ENCODE measurements around the gene CCDC86. TPM values are rescaled to one million over a fixed set of nuclear protein-coding genes. Genes with fewer than 3 reads are reported as not detected.

Gene CCDC86
- total RNA-seq, 4 donors from 2014 or later: 15.9 to 41.1 (median 27.3) TPM

- Histone ChIP-seq H3K4me1 (no peaks in the 10 kb centered on the region), H3K27ac (no peak overlapping the region), H3K36me3 (no peaks in the 10 kb centered on the region), H3K9me3 (peaks cover 0 to 4% (median 0%) of the 10 kb centered on the region in 4 donors), H3K4me3 (no peak overlapping the region), H3K27me3 (no peaks in the 10 kb centered on the region)
- TF ChIP-seq CTCF (IDR thresholded peaks at IDR 0.05) (no peak), EP300 (IDR thresholded peaks at IDR 0.05) (no peak), POLR2A (IDR thresholded peaks at IDR 0.05) (no peak)
- 78 to 92% methylated on average over 1 to 3 of the region's 3 CpGs for WGBS, 2 donors
- DNase-seq (ENCODE audit: low spot score in 2 of 2): no peak
These were observed 43.3 kb upstream of the CCDC86 start for GRCh38 chr11:60798631-60799030.

GRCh38 chr11:60801194-60801593 is 40.7 kb upstream of the CCDC86 start:
- no peaks in the 10 kb centered on the region for H3K4me1 ChIP-seq
- H3K9me3 ChIP-seq: peaks cover 0 to 4% (median 0%) of the 10 kb centered on the region in 4 donors
- H3K36me3 ChIP-seq: no peaks in the 10 kb centered on the region
- no peak for DNase-seq (ENCODE audit: low spot score in 2 of 2)
- H3K27ac ChIP-seq: no peak overlapping the region
- WGBS, 2 donors: 91 to 92% methylated on average over 10 of the region's 10 CpGs
- no peak overlapping the region for H3K4me3 ChIP-seq
- no peaks in the 10 kb centered on the region for H3K27me3 ChIP-seq
- TF ChIP-seq CTCF (IDR thresholded peaks at IDR 0.05) (no peak), POLR2A (IDR thresholded peaks at IDR 0.05) (no peak), EP300 (IDR thresholded peaks at IDR 0.05) (no peak)

- 77 to 82% methylated on average over 7 of the region's 7 CpGs for WGBS, 2 donors
- TF ChIP-seq EP300 (IDR thresholded peaks at IDR 0.05) (no peak), CTCF (IDR thresholded peaks at IDR 0.05) (no peak), POLR2A (IDR thresholded peaks at IDR 0.05) (no peak)
- no peak for DNase-seq (ENCODE audit: low spot score in 2 of 2)
- Histone ChIP-seq H3K4me3 (no peak overlapping the region), H3K4me1 (no peaks in the 10 kb centered on the region), H3K9me3 (no peaks in the 10 kb centered on the region), H3K27ac (no peak overlapping the region), H3K27me3 (no peaks in the 10 kb centered on the region), H3K36me3 (no peaks in the 10 kb centered on the region)
These were observed 38.5 kb upstream of the CCDC86 start for GRCh38 chr11:60803273-60803936.

- no peak overlapping the region for H3K27ac ChIP-seq
- TF ChIP-seq CTCF (IDR thresholded peaks at IDR 0.05): no peak
- 74% methylated on average over 3 of the region's 3 CpGs for WGBS, 2 donors
- no peak overlapping the region for H3K4me3 ChIP-seq
- no peak for DNase-seq (ENCODE audit: low spot score in 2 of 2)
- H3K27me3 ChIP-seq: no peaks in the 10 kb centered on the region
- H3K9me3 ChIP-seq: no peaks in the 10 kb centered on the region
- H3K36me3 ChIP-seq: no peaks in the 10 kb centered on the region
- H3K4me1 ChIP-seq: no peaks in the 10 kb centered on the region
These were observed 32.7 kb upstream of the CCDC86 start for GRCh38 chr11:60809249-60809648.

DNA sequence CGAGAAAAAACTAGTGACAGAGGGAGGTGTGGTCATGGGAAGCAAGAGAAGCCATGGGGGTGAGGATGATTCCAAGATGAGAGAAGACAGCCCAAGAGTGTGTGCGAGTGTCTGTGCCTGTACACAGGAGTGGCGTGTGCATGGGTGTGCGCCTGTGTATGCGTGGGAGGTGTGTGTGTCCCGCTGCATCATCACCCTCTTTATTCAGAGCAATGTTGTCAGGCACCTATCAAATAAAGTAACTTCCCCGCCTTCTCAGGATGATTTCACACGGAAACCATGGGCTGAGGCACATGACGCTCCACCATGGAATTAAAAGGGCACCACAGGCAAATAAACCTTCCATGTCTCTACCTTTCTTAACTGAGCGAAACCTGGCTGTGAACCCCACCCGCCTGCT is 32.2 kb upstream of the CCDC86 start:
- no peaks in the 10 kb centered on the region for H3K4me1 ChIP-seq
- H3K9me3 ChIP-seq: no peaks in the 10 kb centered on the region
- no peaks in the 10 kb centered on the region for H3K36me3 ChIP-seq
- no peak overlapping the region for H3K4me3 ChIP-seq
- no peak overlapping the region for H3K27ac ChIP-seq
- TF ChIP-seq POLR2A (IDR thresholded peaks at IDR 0.05): no peak
- no peak for TF ChIP-seq CTCF (IDR thresholded peaks at IDR 0.05)
- no peak for TF ChIP-seq EP300 (IDR thresholded peaks at IDR 0.05)
- no peaks in the 10 kb centered on the region for H3K27me3 ChIP-seq
- no peak for DNase-seq (ENCODE audit: low spot score in 2 of 2)
- WGBS, 2 donors: 88 to 89% methylated on average over 11 of the region's 11 CpGs
